RWPE1 (cell line): ENCODE results near the gene IBA57.

Experiments used
- CTCF ChIA-PET: fragments of 350-600 bp; sonication (Branson Sonifier 250); formaldehyde crosslinking; extraction: SDS; loops from one replicate; lab custom pipeline; 2021; lab: Yijun Ruan, JAX
- POLR2A ChIA-PET: fragments of 400-600 bp; formaldehyde crosslinking; extraction: SDS; loops from one replicate; lab custom pipeline; 2020; ENCODE audit warnings: antibody characterized with exemption; ENCODE audit not compliant: low non-redundant PET; lab: Yijun Ruan, JAX
- DNase-seq: peaks from one replicate; pipeline ENCODE4 v3.0.0; 2012; ENCODE audit warnings: low spot score
- H3K27ac ChIP-seq: fragments of 450-650 bp; 2 replicates; pipeline ENCODE4 v1.5.1; 2017
- CTCF ChIP-seq: fragments of 450-650 bp; conservative IDR thresholded peaks from 2 replicates; pipeline ENCODE4 v1.5.1; 2017; ENCODE audit warnings: low read depth, mild to moderate bottlenecking

IBA57 gene

GRCh38 chr1:228139931-228140723 is 25.5 kb upstream of the IBA57 start, which contains the start of gene GUK1:
TSS of gene GUK1 (plus strand) at chr1:228140279. CDS start at chr1:228140303, 24 bp downstream.
- ChIA-PET POLR2A (interaction anchor here (0.6 to 1.1 kb wide), 4 partner anchors 21 to 26 kb away, joined by 3 to 5 read pairs (median 3); no protein-coding TSS in a partner anchor), CTCF (interaction anchor here (0.6 to 0.9 kb wide), 4 partner anchors 8 to 374 kb away, joined by 3 to 4 read pairs (median 3); partner anchors contain the start of gene IBA57)
- TF ChIP-seq CTCF, result no peak; the same call in 1 of the 2 replicates
- DNase-seq, result peak; percentile 96
- peak within 1 kb of the TSS; percentile 100 for H3K27ac ChIP-seq

GRCh38 chr1:228140724-228141225 is 24.8 kb upstream of the IBA57 start:
- H3K27ac ChIP-seq, result peak overlapping the region; percentile 100
- TF ChIP-seq CTCF, result no peak
- CTCF ChIA-PET, result interaction anchor here (0.6 to 0.9 kb wide), 4 partner anchors 7 to 373 kb away, joined by 3 to 4 read pairs (median 3); partner anchors contain the start of gene IBA57
- no peak for DNase-seq
- POLR2A ChIA-PET, result interaction anchor here (0.6 to 1.1 kb wide), 4 partner anchors 20 to 26 kb away, joined by 3 to 5 read pairs (median 3); no protein-coding TSS in a partner anchor

DNA sequence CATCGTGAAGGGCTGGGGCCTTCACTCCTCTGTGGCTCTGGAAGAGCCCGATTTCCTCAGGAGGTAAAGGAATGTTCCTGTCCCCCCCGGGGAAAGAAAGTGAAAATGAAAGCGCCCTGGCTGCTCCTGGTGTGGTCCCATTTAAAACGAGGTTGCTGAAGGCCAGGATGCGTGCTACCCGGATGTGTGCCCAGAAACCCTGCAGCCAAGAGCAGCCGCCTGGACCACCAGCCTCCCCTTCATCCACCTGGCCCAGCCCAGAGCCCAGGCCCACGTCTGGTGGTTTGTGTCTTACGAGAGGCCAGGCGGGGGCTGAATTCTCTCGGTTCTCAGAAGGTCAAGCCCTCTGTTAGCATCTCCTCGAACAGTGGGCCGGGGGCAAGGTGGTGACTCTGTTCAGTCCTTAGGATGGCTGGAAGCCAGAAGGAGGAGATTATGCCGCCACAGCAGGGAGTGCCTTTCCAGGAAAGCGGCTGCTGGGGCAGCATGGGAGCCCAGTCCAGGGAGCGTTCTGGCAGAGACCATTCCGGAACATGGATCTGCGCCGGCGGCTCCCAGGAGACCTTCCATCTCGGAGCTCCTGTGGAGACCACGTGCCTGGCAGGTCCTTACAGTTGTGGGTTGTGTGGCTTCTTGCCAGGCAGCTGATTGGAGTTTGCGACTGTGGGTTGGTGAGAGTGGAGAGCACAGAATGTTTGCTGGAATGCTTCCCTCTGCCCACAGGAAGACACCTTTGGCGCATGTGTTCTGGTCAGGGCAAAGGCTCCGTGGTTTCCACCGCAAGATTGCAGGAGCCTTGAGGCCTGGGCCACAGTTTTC is 24.2 kb upstream of the IBA57 start:
- CTCF ChIA-PET, result no interaction called here
- DNase-seq, result peak; percentile 55
- POLR2A ChIA-PET, result no interaction called here
- H3K27ac ChIP-seq, result peak overlapping the region; percentile 100
- TF ChIP-seq CTCF, result no peak

DNA sequence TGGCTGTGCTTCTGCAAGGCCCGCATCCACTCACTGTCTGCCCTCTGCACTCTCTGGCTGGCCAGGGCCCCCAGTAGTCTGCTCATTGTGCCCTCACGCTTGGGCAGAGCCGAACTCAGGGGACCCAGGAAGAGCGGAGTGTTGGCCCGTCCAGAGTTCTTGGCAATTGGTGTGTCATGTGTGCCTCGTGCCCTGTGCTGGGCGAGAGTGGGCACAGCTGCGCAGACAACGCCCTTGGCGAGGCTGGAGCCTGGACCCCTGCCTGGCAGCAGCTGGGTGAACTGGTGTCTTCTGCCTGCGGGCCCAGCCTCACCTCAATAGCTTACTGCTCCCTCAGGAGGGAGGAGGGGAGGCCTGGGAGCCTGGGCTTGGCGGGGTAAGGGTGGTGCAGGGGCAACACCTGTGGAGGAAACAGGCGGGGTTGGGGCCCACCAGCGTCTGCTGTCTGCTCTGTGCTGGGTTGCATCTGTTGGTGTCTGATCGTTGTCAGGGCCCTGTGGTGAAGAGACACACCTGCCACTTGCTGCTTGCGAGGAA is 23.4 kb upstream of the IBA57 start:
- DNase-seq, result no peak
- H3K27ac ChIP-seq, result peak overlapping the region; percentile 100
- POLR2A ChIA-PET, result no interaction called here
- TF ChIP-seq CTCF, result no peak
- CTCF ChIA-PET, result no interaction called here

DNA sequence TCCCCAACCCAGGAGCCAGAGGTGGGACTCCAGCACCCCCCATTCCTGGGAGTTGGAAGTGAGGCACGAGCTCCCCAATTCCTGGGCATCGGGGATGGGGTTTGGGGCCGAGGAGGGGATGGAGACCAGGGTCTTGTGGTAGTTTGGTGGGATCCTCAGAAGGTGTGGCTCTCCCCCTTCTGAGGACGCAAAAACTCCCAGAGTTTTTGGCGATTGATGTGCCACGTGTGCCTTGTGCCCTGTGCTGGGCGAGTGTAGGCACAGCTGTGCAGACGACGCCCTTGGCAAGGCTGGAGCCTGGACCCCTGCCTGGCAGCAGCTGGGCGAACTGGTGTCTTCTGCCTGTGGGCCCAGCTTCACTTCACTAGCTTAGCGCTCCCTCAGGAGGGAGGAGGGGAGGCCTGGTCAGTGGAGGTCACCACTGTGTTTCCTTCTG is 22.9 kb upstream of the IBA57 start:
- no peak for DNase-seq
- H3K27ac ChIP-seq, result peak overlapping the region; percentile 100
- no peak for TF ChIP-seq CTCF
- ChIA-PET CTCF (interaction anchor here (0.5 kb wide), 1 partner anchor 329 kb away, joined by 5 read pairs; no protein-coding TSS in a partner anchor), POLR2A (no interaction called here)
